BJ (cell line): Measurements from ENCODE around the gene PRR16. TPM values are rescaled to one million over a fixed set of nuclear protein-coding genes. Genes with fewer than 3 reads are reported as not detected.

Experiments used
- CTCF ChIA-PET: fragments of 350-600 bp; formaldehyde crosslinking; extraction: SDS; loops from one replicate; lab custom pipeline; 2021; ENCODE audit warnings: antibody characterized with exemption, inconsistent platforms; lab: Yijun Ruan, JAX
- POLR2A ChIA-PET: fragments of 300-600 bp; sonication (Branson Sonifier 250); formaldehyde crosslinking; extraction: SDS; loops from one replicate; lab custom pipeline; 2021; ENCODE audit warnings: antibody characterized with exemption; lab: Charles Lee
- DNase-seq: peaks from one replicate; pipeline ENCODE4 v3.0.0-alpha.2; 2011; ENCODE audit warnings: low read depth
- H3K27me3 ChIP-seq: 2 replicates; pipeline ENCODE4 v1.6.0; 2011; ENCODE audit warnings: low read length; ENCODE audit not compliant: control insufficient read depth, insufficient read depth
- H3K36me3 ChIP-seq: 2 replicates; pipeline ENCODE4 v1.5.1; 2011; ENCODE audit warnings: low read length; ENCODE audit not compliant: control insufficient read depth, insufficient read depth
- H3K4me3 ChIP-seq: 2 replicates; pipeline ENCODE4 v1.5.1; 2011; ENCODE audit warnings: low read depth, mild to moderate bottlenecking, control low read depth, low read length
- CTCF ChIP-seq: IDR thresholded peaks from 2 replicates; pipeline ENCODE4 v1.5.1; 2011; ENCODE audit warnings: low read depth, mild to moderate bottlenecking, control low read depth, inconsistent platforms, low read length, moderate library complexity; ENCODE audit not compliant: insufficient read depth
- polyA plus RNA-seq: library from polyadenylated mRNA; depleted of rRNA; stranded (reverse); fragments of >200 nt; gene quantifications from 2 replicates; pipeline ENCODE4 v1.2.3, GENCODE V29; 2011

PRR16 gene
- polyA plus RNA-seq, 1 experiment = 48.7 TPM

GRCh38 chr5:120461251-120461650 is 2.8 kb upstream of the PRR16 start:
- CTCF ChIA-PET = interaction anchor here (0.6 to 1.2 kb wide), 3 partner anchors 220 to 428 kb away, joined by 3 to 4 read pairs (median 3); no protein-coding TSS in a partner anchor
- POLR2A ChIA-PET = no interaction called here
- no peaks in the 10 kb centered on the region for H3K36me3 ChIP-seq
- TF ChIP-seq CTCF = no peak
- H3K4me3 ChIP-seq = no peak overlapping the region
- DNase-seq = no peak
- H3K27me3 ChIP-seq = no peaks in the 10 kb centered on the region

GRCh38 chr5:120463006-120463680 is 957 bp upstream of the PRR16 start:
- Histone ChIP-seq H3K36me3 (no peaks in the 10 kb centered on the region), H3K27me3 (no peaks in the 10 kb centered on the region), H3K4me3 (no peak overlapping the region)
- ChIA-PET POLR2A (interaction anchor here (0.6 kb wide), 1 partner anchor 228 kb away, joined by 3 read pairs; no protein-coding TSS in a partner anchor), CTCF (interaction anchor here (0.6 to 1.3 kb wide), 6 partner anchors 13 to 342 kb away, joined by 3 to 4 read pairs (median 4); no protein-coding TSS in a partner anchor)
- DNase-seq = no peak
- no peak for TF ChIP-seq CTCF

- no peaks in the 10 kb centered on the region for H3K36me3 ChIP-seq
- H3K27me3 ChIP-seq = no peaks in the 10 kb centered on the region
- POLR2A ChIA-PET = no interaction called here
- peak overlapping the region; percentile 63 for H3K4me3 ChIP-seq
- 0 out of 2 replicates have a peak, but pooled peaks have one; percentile 1 for TF ChIP-seq CTCF
- no peak for DNase-seq
- CTCF ChIA-PET = interaction anchor here (0.6 to 1.5 kb wide), 4 partner anchors 35 to 409 kb away, joined by 3 read pairs; no protein-coding TSS in a partner anchor
Observed at GRCh38 chr5:120464627-120465435, 731 bp downstream of the PRR16 start.

- ChIA-PET POLR2A (interaction anchor here (0.6 kb wide), 1 partner anchor 73 kb away, joined by 3 read pairs; no protein-coding TSS in a partner anchor), CTCF (interaction anchor here (0.6 to 1.5 kb wide), 4 partner anchors 34 to 410 kb away, joined by 3 read pairs; no protein-coding TSS in a partner anchor)
- Histone ChIP-seq H3K27me3 (no peaks in the 10 kb centered on the region), H3K4me3 (peak overlapping the region; percentile 63), H3K36me3 (no peaks in the 10 kb centered on the region)
- no peak for TF ChIP-seq CTCF
- DNase-seq = no peak
Observed at GRCh38 chr5:120465436-120465961, 1.4 kb downstream of the PRR16 start.
